ENCODE data around the gene ZNF639. TPM values are rescaled to one million over a fixed set of nuclear protein-coding genes. Genes with fewer than 3 reads are reported as not detected.
A peak's percentile ranks its signal among the peaks of the same experiment; 100 is the strongest.
"Not testable (repeated sequence)": the region's sequence is repeated elsewhere in the genome, so short reads cannot be mapped to it uniquely, and the experiment has no call there.

ZNF639 gene, protein sequence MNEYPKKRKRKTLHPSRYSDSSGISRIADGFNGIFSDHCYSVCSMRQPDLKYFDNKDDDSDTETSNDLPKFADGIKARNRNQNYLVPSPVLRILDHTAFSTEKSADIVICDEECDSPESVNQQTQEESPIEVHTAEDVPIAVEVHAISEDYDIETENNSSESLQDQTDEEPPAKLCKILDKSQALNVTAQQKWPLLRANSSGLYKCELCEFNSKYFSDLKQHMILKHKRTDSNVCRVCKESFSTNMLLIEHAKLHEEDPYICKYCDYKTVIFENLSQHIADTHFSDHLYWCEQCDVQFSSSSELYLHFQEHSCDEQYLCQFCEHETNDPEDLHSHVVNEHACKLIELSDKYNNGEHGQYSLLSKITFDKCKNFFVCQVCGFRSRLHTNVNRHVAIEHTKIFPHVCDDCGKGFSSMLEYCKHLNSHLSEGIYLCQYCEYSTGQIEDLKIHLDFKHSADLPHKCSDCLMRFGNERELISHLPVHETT
- 10 to 100 TPM; 18.6 to 29.4 TPM for total RNA-seq

GRCh38 chr3:179322286-179323196 lies at the start of gene ZNF639:
Gene ZNF639, plus strand, starts transcription at chr3:179323031. Its CDS starts 5,263 bp downstream, at chr3:179328294.
- H3K27ac ChIP-seq: peak within 1 kb of the TSS; percentile 90
- H3K4me1 ChIP-seq: peaks cover 15% of the 10 kb centered on the region
- H3K36me3 ChIP-seq: no peaks in the 10 kb centered on the region
- H3K9me3 ChIP-seq: no peaks in the 10 kb centered on the region
- peak within 1 kb of the TSS; percentile 85 for H3K4me3 ChIP-seq
- peak within 1 kb of the TSS; percentile 61 to 91 for H3K9ac ChIP-seq (ENCODE audit: low read depth in 2 of 2, low read length in 2 of 2)
- peak; percentile 78 for DNase-seq
- TF ChIP-seq, protein P1, sequence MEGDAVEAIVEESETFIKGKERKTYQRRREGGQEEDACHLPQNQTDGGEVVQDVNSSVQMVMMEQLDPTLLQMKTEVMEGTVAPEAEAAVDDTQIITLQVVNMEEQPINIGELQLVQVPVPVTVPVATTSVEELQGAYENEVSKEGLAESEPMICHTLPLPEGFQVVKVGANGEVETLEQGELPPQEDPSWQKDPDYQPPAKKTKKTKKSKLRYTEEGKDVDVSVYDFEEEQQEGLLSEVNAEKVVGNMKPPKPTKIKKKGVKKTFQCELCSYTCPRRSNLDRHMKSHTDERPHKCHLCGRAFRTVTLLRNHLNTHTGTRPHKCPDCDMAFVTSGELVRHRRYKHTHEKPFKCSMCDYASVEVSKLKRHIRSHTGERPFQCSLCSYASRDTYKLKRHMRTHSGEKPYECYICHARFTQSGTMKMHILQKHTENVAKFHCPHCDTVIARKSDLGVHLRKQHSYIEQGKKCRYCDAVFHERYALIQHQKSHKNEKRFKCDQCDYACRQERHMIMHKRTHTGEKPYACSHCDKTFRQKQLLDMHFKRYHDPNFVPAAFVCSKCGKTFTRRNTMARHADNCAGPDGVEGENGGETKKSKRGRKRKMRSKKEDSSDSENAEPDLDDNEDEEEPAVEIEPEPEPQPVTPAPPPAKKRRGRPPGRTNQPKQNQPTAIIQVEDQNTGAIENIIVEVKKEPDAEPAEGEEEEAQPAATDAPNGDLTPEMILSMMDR (IDR thresholded peaks at IDR 0.05): peak; percentile 76
- intact Hi-C loops (cut with DNase I): loop anchor here (5.0 to 10.0 kb wide), 2 partner anchors 175 to 242 kb away; partner anchors contain the start of genes ACTL6A and PIK3CA
- no peaks in the 10 kb centered on the region for H3K27me3 ChIP-seq

DNA sequence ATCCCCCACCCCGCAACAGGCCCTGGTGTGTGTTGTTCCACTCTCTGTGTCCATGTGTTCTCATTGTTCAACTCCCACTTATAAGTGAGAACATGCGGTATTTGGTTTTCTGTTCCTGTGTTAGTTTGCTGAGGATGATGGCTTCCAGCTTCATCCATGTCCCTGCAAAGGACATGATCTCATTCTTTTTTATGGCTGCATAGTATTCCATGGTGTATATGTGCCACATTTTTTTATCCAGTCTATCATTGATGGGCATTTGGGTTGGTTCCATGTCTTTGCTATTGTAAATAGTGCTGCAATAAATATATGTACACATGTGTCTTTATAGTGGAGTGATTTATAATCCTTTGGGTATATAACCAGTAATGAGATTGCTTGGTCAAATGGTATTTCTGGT lies 48.4 kb upstream of the ZNF639 start:
- H3K9ac ChIP-seq (ENCODE audit: low read depth in 2 of 2, low read length in 2 of 2); DNase-seq; H3K4me1 ChIP-seq; H3K36me3 ChIP-seq; H3K27me3 ChIP-seq; H3K9me3 ChIP-seq; H3K27ac ChIP-seq; H3K4me3 ChIP-seq; intact Hi-C loops (cut with DNase I): not testable (repeated sequence)

GRCh38 chr3:179276001-179276400 lies 46.8 kb upstream of the ZNF639 start:
- Histone ChIP-seq H3K4me1 (no peaks in the 10 kb centered on the region), H3K4me3 (no peak overlapping the region), H3K27me3 (no peaks in the 10 kb centered on the region), H3K27ac (no peak overlapping the region), H3K36me3 (no peaks in the 10 kb centered on the region), H3K9ac (ENCODE audit: low read depth in 2 of 2, low read length in 2 of 2) (no peak overlapping the region), H3K9me3 (no peaks in the 10 kb centered on the region)
- TF ChIP-seq, protein P1 (IDR thresholded peaks at IDR 0.05): no peak
- intact Hi-C loops (cut with DNase I): no loop called here
- no peak for DNase-seq

DNA sequence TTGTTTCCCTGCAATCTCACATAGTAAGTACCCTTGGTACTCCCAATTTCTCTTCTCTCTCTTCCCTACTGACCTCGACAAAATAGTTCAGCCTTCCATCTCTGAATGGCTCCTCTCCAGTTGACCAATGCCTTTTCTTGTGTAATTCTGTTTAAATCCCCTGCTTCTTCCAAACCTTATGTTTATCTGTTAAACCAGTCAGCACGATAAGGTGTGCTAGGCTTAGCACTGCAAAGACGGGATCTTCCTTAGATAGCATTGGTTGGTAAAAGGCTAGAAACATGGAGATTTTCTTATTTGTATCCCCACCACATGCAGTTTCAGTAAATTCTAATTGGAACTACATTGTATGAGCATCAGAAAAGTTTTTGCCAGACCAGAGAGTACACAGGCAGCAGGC lies 46.1 kb upstream of the ZNF639 start:
- Histone ChIP-seq H3K9ac (ENCODE audit: low read depth in 2 of 2, low read length in 2 of 2) (no peak overlapping the region), H3K27me3 (no peaks in the 10 kb centered on the region), H3K9me3 (no peaks in the 10 kb centered on the region), H3K27ac (no peak overlapping the region), H3K4me1 (no peaks in the 10 kb centered on the region), H3K36me3 (no peaks in the 10 kb centered on the region), H3K4me3 (no peak overlapping the region)
- TF ChIP-seq, protein P1 (IDR thresholded peaks at IDR 0.05): no peak
- intact Hi-C loops (cut with DNase I): no loop called here
- DNase-seq: no peak

- H3K27me3 ChIP-seq: no peaks in the 10 kb centered on the region
- TF ChIP-seq, protein P1 (IDR thresholded peaks at IDR 0.05): no peak
- H3K4me1 ChIP-seq: no peaks in the 10 kb centered on the region
- DNase-seq: no peak
- H3K27ac ChIP-seq: no peak overlapping the region
- H3K36me3 ChIP-seq: no peaks in the 10 kb centered on the region
- intact Hi-C loops (cut with DNase I): no loop called here
- no peak overlapping the region for H3K9ac ChIP-seq (ENCODE audit: low read depth in 2 of 2, low read length in 2 of 2)
- H3K9me3 ChIP-seq: no peaks in the 10 kb centered on the region
- no peak overlapping the region for H3K4me3 ChIP-seq
Measured at GRCh38 chr3:179278151-179278550, 44.7 kb upstream of the ZNF639 start.

All from colonic mucosa (tissue), 4 donors.